Eye (tissue), 1 donor: ENCODE measurements around the gene AHI1.
A peak's percentile ranks its signal among the peaks of the same experiment; 100 is the strongest.

Experiments
- DNase-seq: peaks from one replicate; pipeline ENCODE4 v3.0.0-alpha.2; 2015

AHI1 gene

GRCh38 chr6:135286962-135287538 is 210.5 kb downstream of the AHI1 start:
- DNase-seq = no peak

GRCh38 chr6:135285165-135285564 is 212.4 kb downstream of the AHI1 start:
- DNase-seq = no peak

DNA sequence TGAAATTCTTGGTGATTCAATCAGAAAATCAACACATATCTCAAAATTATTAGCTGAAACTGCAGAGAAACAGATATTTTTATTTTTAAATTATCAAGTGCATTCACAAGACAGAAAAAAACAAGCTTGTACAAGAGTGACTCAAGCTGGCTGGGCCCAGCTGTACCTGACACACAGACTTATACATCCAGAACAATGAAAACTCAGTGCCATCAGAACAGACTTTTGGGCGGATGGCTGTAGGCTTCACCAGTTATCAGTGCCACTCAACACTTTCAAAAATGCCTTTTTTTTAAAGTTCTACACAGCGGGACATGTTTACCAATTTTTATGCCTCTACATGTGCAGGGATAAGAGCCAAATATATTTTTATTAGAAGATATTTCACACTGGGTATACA is 213.6 kb downstream of the AHI1 start:
- DNase-seq = peak; percentile 20

- peak; percentile 68 for DNase-seq
Observed at GRCh38 chr6:135282395-135282794, 215.1 kb downstream of the AHI1 start.

GRCh38 chr6:135281964-135282363 is 215.6 kb downstream of the AHI1 start:
- peak; percentile 90 for DNase-seq

GRCh38 chr6:135281227-135281626 is 216.3 kb downstream of the AHI1 start:
- peak; percentile 50 for DNase-seq

DNA sequence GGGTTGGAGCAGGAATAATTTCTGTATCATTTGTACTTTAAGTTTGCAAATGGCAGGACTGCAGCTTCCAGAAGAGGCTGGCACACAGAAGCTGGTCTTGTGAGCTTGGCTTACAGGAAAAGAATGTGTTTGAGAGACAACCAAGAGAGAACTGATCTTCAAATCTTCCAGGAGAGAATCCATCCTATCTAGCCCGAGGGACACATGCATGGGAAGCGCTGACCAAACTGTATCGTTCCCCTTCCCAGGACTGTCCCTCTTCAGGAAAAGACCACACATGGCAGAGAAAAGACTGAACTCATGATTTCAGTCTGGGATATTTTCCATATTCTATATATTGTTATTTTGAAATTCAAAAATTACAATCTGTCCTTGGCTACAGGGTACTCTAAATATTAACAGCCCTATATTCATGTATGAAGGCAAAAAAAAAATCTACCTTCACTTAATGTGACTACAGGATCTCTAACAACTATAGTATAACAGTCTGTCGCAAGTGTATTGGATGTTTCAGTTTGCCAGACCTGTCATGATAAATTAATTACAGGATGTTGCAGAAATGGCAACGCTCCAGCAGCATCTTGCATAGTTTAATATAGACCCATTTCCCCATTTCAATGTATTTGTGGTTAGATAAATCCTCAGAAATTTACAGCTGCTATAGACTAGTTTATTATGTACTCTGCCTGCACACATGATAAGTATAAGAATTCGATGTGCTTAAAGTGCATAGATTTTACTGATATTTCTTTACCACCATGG is 217.0 kb downstream of the AHI1 start:
- DNase-seq = peak; percentile 86

DNA sequence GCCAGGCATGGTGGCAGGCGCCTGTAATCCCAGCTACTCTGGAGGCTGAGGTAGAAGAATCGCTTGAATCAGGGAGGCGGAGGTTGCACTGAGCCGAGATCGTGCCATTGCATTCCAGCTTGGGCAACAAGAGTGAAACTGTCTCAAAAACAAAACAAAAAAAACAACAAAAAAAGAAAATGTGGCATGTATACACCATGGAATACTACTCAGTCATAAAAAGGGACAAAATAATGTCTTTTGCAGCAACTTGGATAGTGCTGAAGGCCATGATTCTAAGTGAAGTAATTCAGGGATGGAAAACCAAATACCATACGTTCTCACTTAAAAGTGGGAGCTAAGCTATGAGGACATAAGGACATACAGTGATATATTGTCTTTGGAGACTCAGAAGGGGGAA is 220.1 kb downstream of the AHI1 start:
- DNase-seq = no peak

DNA sequence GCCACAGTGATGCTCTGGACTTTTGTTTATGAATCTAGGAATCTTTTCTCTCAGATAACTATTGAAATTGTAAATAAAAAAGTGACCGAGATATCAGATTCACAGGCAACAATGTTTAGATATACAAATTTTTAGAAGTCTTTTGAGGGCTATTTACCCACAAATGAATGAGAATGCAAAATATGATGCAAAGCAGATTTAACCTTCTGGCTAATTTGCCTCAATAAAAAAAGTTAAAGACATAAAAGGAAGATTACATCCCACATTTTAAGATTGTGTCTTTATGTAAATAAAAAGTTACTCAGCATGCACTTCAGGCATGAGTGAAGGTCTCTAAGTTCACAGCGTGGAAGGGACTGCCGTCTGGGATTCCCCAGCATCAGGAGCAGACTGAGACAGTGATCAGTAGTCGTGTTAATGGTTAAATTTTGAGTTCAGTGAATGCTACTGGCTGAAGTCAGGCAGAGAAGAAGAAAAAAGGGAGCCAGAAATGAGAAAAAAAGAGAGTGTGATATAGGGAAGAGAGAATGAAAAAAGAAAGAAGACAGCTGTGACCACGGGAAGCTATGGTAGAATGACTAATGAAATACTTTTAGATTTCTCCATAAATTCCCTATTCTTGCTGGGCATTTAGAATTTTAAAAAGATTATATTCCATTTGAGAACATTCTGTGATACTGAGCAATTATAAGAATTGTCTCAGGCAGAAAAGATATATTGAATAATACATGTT is 222.8 kb downstream of the AHI1 start:
- DNase-seq = no peak

GRCh38 chr6:135271626-135272025 is 225.9 kb downstream of the AHI1 start:
- DNase-seq = no peak

DNA sequence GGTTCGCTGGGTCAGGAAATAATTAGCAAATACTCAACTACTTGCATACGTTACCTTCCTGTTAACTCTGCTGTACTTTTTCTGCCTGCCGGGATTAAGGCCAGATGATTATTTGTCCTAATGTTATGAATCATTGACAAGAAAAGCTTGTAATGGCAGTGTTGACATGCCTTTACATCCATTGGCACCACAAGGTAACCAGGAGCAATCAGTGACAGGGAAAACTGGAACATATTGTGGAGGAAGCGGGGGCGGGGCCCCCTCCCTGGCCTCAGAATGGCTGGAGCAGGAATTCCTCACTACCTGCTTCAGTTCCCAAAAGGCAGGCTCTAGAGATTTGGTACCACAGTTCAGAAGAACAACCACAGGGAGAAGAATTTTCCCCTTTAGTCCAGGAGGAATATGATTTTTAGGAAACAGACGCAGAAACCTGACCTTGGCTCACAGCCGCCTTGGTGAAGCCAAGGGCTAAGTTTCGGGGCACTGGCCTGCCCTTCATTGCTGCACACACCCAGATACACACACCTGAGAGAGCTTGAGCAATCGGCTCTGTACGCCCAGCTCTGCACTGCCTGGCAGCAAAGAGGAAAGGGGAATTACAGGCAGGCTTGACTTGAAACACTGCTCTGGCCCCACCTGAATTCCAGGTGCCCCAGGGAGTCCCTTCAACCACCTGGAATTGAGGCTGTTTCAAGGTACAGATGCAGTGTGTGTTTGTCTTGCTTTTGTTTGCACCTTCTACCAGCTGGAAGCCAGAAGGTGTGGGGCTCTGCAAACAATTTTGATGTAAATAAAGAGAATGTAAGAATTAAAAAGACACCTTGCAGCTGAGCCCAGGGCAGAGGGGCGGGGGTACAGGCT is 226.6 kb downstream of the AHI1 start:
- DNase-seq = no peak

- no peak for DNase-seq
Observed at GRCh38 chr6:135269481-135269891, 228.1 kb downstream of the AHI1 start.

GRCh38 chr6:135268740-135269139 is 228.8 kb downstream of the AHI1 start:
- DNase-seq = no peak

DNA sequence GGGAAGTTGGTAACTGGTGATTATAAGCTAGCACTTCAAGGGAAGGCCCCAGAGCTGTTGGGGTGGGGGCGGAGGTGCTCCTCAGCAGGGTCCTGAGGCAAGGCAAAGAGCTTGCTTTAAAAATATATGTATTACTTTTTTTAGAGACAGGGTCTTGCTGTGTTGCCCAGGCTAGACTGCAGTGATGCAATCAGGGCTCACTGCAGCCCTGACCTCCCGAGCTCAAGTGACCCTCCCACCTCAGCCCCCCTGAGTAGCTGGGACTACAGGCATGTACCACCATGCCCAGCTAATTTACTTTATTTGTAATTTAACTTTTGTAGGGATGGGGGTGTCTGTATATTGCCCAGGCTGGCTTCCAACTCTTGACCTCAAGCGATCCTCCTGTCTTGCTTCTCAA is 229.3 kb downstream of the AHI1 start:
- DNase-seq = no peak

- no peak for DNase-seq
Observed at GRCh38 chr6:135267085-135267484, 230.5 kb downstream of the AHI1 start.

DNA sequence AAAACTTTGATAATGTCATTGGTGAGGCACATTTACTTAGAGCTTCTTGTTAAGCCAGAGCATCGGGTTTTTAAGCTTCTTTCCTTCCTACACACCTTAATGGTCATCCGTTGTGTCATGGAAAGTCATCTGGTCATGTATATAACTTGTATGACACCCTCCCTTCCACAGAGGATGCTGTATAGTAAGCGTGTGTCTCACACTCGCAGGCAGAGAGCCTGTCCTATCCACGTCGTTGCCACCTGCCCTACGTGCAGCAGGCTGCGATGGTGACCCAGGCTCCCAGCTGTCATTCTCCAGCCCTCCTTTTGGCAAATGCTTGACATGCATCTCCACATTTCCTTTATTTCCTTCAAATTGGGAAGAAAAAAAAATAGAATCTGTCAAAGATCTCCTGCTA is 230.9 kb downstream of the AHI1 start:
- DNase-seq = no peak

DNA sequence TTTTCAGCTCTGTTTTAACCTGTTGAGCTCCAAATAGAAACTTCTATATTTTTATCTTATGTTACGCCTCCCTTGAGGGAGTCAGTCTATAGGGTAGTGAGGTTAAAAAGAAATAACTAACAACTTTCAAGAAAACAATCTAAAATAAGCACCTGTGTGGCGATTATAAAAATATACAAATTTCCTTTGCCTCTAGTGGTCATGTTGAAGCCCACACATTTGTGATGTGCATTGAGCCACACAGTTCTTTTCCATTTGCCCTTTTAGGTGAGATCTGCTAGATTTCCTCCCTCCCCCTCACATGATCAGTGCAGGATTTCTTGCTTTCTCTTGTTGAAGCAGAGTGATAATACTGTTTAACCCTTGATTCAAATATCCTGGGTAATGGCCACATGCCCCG is 232.3 kb downstream of the AHI1 start:
- no peak for DNase-seq

GRCh38 chr6:135261872-135262725 is 235.4 kb downstream of the AHI1 start:
- no peak for DNase-seq

DNA sequence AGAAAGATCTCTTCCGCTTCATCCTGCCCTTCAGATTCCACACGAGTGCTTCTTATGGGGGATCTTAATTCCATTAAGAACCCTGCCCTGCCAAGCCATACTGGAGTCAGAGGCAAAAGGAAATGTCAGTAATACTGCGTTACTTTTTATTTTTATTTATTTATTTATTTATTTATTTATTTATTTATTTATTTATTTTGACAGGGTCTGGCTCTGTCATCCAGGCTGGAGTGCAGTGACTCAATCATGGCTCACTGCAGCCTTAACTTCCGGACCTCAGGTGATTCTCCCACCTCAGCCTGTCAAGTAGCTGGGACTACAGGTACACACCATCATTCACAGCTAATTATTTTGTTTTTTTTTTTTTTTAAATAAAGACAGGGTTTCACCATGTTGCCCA is 236.9 kb downstream of the AHI1 start:
- no peak for DNase-seq

- DNase-seq = no peak
Observed at GRCh38 chr6:135258970-135259369, 238.6 kb downstream of the AHI1 start.

- DNase-seq = no peak
Observed at GRCh38 chr6:135257631-135258405, 239.7 kb downstream of the AHI1 start.
